Tibial nerve (tissue), 4 donors: ENCODE data around the gene OPALIN.

Source experiments
- EP300 ChIP-seq, 2 donors: sonication (generic); formaldehyde crosslinking; IDR thresholded peaks; one replicate each; pipeline ENCODE4 v1.6.1; 2017; ENCODE audit warnings: antibody characterized with exemption in 2 of 2, mild to moderate bottlenecking in 1 of 2
- POLR2A ChIP-seq, 2 donors: fragments of 450-650 bp; IDR thresholded peaks; one replicate each; pipeline ENCODE4 v1.6.1; 2017; ENCODE audit warnings: antibody characterized with exemption in 2 of 2, mild to moderate bottlenecking in 2 of 2, moderate library complexity in 2 of 2
- TF ChIP-seq, protein P1 (sequence below), 5 experiments: fragments of 200-600 bp in 3 of 5; fragments of 450-650 bp in 2 of 5; sonication (generic) in 3 of 5; IDR thresholded peaks; one replicate each; pipeline ENCODE4 v1.5.1; 2016 to 2019; ENCODE audit warnings: antibody characterized with exemption in 5 of 5, mild to moderate bottlenecking in 3 of 5, moderate library complexity in 2 of 5

DNA sequence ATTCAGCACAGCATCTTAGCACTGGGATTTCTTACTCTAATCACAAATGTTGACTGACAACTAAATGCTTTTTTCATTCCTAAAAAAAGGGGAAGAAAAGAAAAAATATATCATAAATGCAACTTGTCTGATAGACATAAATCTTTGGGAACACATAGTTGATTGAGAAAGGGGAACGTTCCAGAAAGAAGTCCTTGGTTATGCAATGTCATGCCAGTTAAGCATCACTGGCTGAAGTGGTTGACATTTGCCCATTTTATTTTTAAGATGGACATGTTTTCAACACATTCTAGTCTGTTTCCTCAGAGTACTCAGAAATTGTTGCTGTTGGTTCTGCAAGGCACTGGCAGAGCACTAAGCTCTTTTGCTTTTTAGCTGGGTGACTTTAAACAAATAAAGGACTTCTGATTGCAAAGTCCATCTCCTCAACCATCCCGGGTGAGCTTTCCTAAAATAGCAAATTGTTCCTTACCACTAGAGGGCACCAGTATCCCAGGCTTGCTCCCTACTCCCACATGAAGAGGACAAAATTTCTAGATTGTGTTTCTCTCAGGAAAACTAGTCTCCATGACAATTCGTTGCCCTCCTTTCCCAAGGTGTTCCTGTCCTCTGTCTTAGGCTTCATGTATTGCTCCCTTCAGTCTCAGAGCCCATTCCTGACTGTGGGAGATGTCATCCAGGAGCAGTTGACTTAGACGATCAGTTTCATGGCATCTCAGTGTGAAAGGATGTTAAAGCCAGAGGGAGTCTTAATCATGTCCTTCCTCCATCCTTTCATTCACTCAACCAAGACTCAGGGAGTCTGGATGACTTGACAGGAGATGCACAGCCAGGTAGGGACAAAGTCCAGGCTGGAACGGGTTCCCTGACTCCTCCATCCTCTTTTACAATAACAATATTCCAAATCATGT, 23.9 kb downstream of the OPALIN start:
- TF ChIP-seq, protein P1, sequence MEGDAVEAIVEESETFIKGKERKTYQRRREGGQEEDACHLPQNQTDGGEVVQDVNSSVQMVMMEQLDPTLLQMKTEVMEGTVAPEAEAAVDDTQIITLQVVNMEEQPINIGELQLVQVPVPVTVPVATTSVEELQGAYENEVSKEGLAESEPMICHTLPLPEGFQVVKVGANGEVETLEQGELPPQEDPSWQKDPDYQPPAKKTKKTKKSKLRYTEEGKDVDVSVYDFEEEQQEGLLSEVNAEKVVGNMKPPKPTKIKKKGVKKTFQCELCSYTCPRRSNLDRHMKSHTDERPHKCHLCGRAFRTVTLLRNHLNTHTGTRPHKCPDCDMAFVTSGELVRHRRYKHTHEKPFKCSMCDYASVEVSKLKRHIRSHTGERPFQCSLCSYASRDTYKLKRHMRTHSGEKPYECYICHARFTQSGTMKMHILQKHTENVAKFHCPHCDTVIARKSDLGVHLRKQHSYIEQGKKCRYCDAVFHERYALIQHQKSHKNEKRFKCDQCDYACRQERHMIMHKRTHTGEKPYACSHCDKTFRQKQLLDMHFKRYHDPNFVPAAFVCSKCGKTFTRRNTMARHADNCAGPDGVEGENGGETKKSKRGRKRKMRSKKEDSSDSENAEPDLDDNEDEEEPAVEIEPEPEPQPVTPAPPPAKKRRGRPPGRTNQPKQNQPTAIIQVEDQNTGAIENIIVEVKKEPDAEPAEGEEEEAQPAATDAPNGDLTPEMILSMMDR (IDR thresholded peaks at IDR 0.05): peak; percentile 22 to 67 (median 62)
- TF ChIP-seq POLR2A (IDR thresholded peaks at IDR 0.05): no peak
- no peak for TF ChIP-seq EP300 (IDR thresholded peaks at IDR 0.05)
